B cell (primary cell): ENCODE data around the gene SPRED2.

ENCODE experiments used
- CTCF ChIP-seq: fragments of 200-600 bp; IDR thresholded peaks from one replicate; pipeline ENCODE4 v1.8.0; 2022; ENCODE audit warnings: antibody characterized with exemption, mild to moderate bottlenecking
- EZH2 ChIP-seq: IDR thresholded peaks from 2 replicates; pipeline ENCODE4 v1.6.1; 2012; ENCODE audit warnings: borderline replicate concordance, low read depth, mild to moderate bottlenecking, moderate library complexity, low read length; ENCODE audit not compliant: insufficient read depth, poor library complexity, severe bottlenecking

- TF ChIP-seq CTCF: no peak
- TF ChIP-seq EZH2: no peak
These were observed 15.5 kb downstream of the SPRED2 start for GRCh38 chr2:65416945-65417344.
